DOHH2 (cell line): Measurements from ENCODE around the gene TMEM235.

Experiments
- H3F3A ChIP-seq: fragments of 200-600 bp; sonication (generic), shearing (Covaris generic); 2 replicates; pipeline ENCODE4 v1.6.0; 2016; ENCODE audit warnings: antibody characterized with exemption, mild to moderate bottlenecking; ENCODE audit not compliant: control insufficient read depth, insufficient read depth
- H3K27ac ChIP-seq: fragments of 200-600 bp; sonication (generic); 2 replicates; pipeline ENCODE4 v1.5.1; 2014; ENCODE audit warnings: low read depth, mild to moderate bottlenecking, low read length, moderate library complexity
- H3K27me3 ChIP-seq: fragments of 200-600 bp; sonication (generic); 2 replicates; pipeline ENCODE4 v1.6.1; 2014; ENCODE audit warnings: mild to moderate bottlenecking, low read length, mixed read lengths; ENCODE audit not compliant: control insufficient read depth
- H3K36me3 ChIP-seq: fragments of 200-600 bp; sonication (generic); 2 replicates; pipeline ENCODE4 v1.6.1; 2014; ENCODE audit warnings: mild to moderate bottlenecking, low read length, moderate library complexity, mixed read lengths; ENCODE audit not compliant: control insufficient read depth
- H3K4me1 ChIP-seq: fragments of 200-600 bp; sonication (generic); 2 replicates; pipeline ENCODE4 v1.6.1; 2014; ENCODE audit warnings: mild to moderate bottlenecking, low read length, mixed read lengths; ENCODE audit not compliant: control insufficient read depth
- H3K4me2 ChIP-seq: fragments of 200-600 bp; sonication (generic); 2 replicates; pipeline ENCODE4 v1.6.0; 2014; ENCODE audit warnings: mild to moderate bottlenecking, low read length, moderate library complexity
- H3K4me3 ChIP-seq: fragments of 200-600 bp; sonication (generic); 2 replicates; pipeline ENCODE4 v1.5.1; 2014; ENCODE audit warnings: mild to moderate bottlenecking, low read length, mixed read lengths
- H3K79me2 ChIP-seq: fragments of 200-600 bp; sonication (generic); 2 replicates; pipeline ENCODE4 v1.6.1; 2014; ENCODE audit warnings: mild to moderate bottlenecking, low read length, mixed read lengths; ENCODE audit not compliant: control insufficient read depth
- H3K9me2 ChIP-seq: fragments of 200-600 bp; sonication (generic); replicated peaks from 2 replicates; pipeline ENCODE4 v1.6.1; 2014; ENCODE audit warnings: mild to moderate bottlenecking, low read length, mixed read lengths; ENCODE audit not compliant: control insufficient read depth
- H3K9me3 ChIP-seq: fragments of 200-600 bp; sonication (generic); 2 replicates; pipeline ENCODE4 v1.6.1; 2014; ENCODE audit warnings: antibody characterized with exemption, low read length, mixed read lengths; ENCODE audit not compliant: control insufficient read depth, insufficient read depth
- H4K20me1 ChIP-seq: fragments of 200-600 bp; sonication (generic); 2 replicates; pipeline ENCODE4 v1.6.0; 2014; ENCODE audit warnings: low read depth, mild to moderate bottlenecking, antibody characterized with exemption, low read length, moderate library complexity; ENCODE audit not compliant: control insufficient read depth, insufficient read depth
- CTCF ChIP-seq: fragments of 200-600 bp; sonication (generic); IDR thresholded peaks from one replicate; pipeline ENCODE4 v1.5.1; 2014; ENCODE audit warnings: antibody characterized with exemption, mild to moderate bottlenecking, low read depth, low read length; ENCODE audit not compliant: poor library complexity, severe bottlenecking
- EZH2phosphoT487 ChIP-seq: fragments of 200-600 bp; sonication (generic); IDR thresholded peaks from 2 replicates; pipeline ENCODE4 v1.6.1; 2017; ENCODE audit warnings: borderline replicate concordance, mild to moderate bottlenecking, antibody characterized with exemption, low read length, moderate library complexity, mixed read lengths

TMEM235 gene

GRCh38 chr17:78226055-78226758, 5.2 kb upstream of the TMEM235 start:
- no peak for TF ChIP-seq CTCF
- no peak for TF ChIP-seq EZH2phosphoT487
- H3K9me2 ChIP-seq: no peaks in the 10 kb centered on the region
- peaks cover 16% of the 10 kb centered on the region for H3K27me3 ChIP-seq
- H3K4me3 ChIP-seq: no peak overlapping the region
- no peaks in the 10 kb centered on the region for H3K9me3 ChIP-seq
- H3K4me1 ChIP-seq: peaks cover 37% of the 10 kb centered on the region
- no peak overlapping the region for H3K27ac ChIP-seq
- peaks cover 34% of the 10 kb centered on the region for H3F3A ChIP-seq
- H4K20me1 ChIP-seq: no peaks in the 10 kb centered on the region
- H3K4me2 ChIP-seq: no peak overlapping the region
- no peaks in the 10 kb centered on the region for H3K79me2 ChIP-seq
- peaks cover 38% of the 10 kb centered on the region for H3K36me3 ChIP-seq

GRCh38 chr17:78226759-78227454, 4.5 kb upstream of the TMEM235 start:
- Histone ChIP-seq H3K27me3 (peaks cover 21% of the 10 kb centered on the region), H3F3A (peaks cover 30% of the 10 kb centered on the region), H4K20me1 (no peaks in the 10 kb centered on the region), H3K27ac (no peak overlapping the region), H3K9me3 (no peaks in the 10 kb centered on the region), H3K4me2 (no peak overlapping the region), H3K36me3 (peaks cover 31% of the 10 kb centered on the region), H3K4me1 (peaks cover 42% of the 10 kb centered on the region), H3K9me2 (no peaks in the 10 kb centered on the region), H3K79me2 (no peaks in the 10 kb centered on the region), H3K4me3 (no peak overlapping the region)
- TF ChIP-seq CTCF: no peak

- H3K36me3 ChIP-seq: peaks cover 28% of the 10 kb centered on the region
- H3K27ac ChIP-seq: no peak overlapping the region
- no peaks in the 10 kb centered on the region for H4K20me1 ChIP-seq
- H3K4me1 ChIP-seq: peaks cover 48% of the 10 kb centered on the region
- no peaks in the 10 kb centered on the region for H3K79me2 ChIP-seq
- no peaks in the 10 kb centered on the region for H3K9me2 ChIP-seq
- no peaks in the 10 kb centered on the region for H3K9me3 ChIP-seq
- peaks cover 30% of the 10 kb centered on the region for H3F3A ChIP-seq
- H3K27me3 ChIP-seq: peaks cover 26% of the 10 kb centered on the region
- no peak overlapping the region for H3K4me3 ChIP-seq
- no peak overlapping the region for H3K4me2 ChIP-seq
- TF ChIP-seq CTCF: no peak
- no peak for TF ChIP-seq EZH2phosphoT487
Observed at GRCh38 chr17:78227455-78227916, 3.9 kb upstream of the TMEM235 start.
